C4-2B (cell line): ENCODE data around the gene OSBPL1A.

Experiments
- CTCF ChIP-seq: fragments of 450-650 bp; conservative IDR thresholded peaks from 2 replicates; pipeline ENCODE4 v1.5.1; 2017; ENCODE audit warnings: mild to moderate bottlenecking
- ZFX ChIP-seq: fragments of 450-650 bp; IDR thresholded peaks from 2 replicates; pipeline ENCODE4 v1.6.1; 2017

GRCh38 chr18:24177499-24178133 is 220.0 kb downstream of the OSBPL1A start:
- no peak for TF ChIP-seq CTCF
- no peak for TF ChIP-seq ZFX
